Liver (tissue), 3 donors: ENCODE results near the gene NKX2-3.

Experiments used
- CTCF ChIP-seq: fragments of 150-350 bp; IDR thresholded peaks from 2 replicates; pipeline ENCODE4 v1.5.1; 2017; ENCODE audit warnings: improper control_type of control experiment, low read depth, low read length; ENCODE audit not compliant: missing input control
- EGR1 ChIP-seq, 2 donors: IDR thresholded peaks; 2 replicates each; pipeline ENCODE4 v1.6.1; 2016 to 2018; ENCODE audit warnings: antibody characterized with exemption in 2 of 2, low read depth in 2 of 2
- FOXA1 ChIP-seq: IDR thresholded peaks from 2 replicates; pipeline ENCODE4 v1.6.1; 2016; ENCODE audit warnings: antibody characterized with exemption
- FOXA2 ChIP-seq: IDR thresholded peaks from 2 replicates; pipeline ENCODE4 v1.6.1; 2016; ENCODE audit warnings: antibody characterized with exemption
- HNF4A ChIP-seq, 2 donors: conservative IDR thresholded peaks; 2 replicates each; pipeline ENCODE4 v1.6.1; 2016; ENCODE audit warnings: antibody characterized with exemption in 2 of 2, mild to moderate bottlenecking in 2 of 2
- JUND ChIP-seq, 2 donors: IDR thresholded peaks; 2 replicates each; pipeline ENCODE4 v1.6.1; 2016; ENCODE audit warnings: antibody characterized with exemption in 2 of 2
- RAD21 ChIP-seq, 2 donors: IDR thresholded peaks; 2 replicates each; pipeline ENCODE4 v1.6.1; 2016; ENCODE audit warnings: antibody characterized with exemption in 2 of 2, mild to moderate bottlenecking in 2 of 2
- REST ChIP-seq: IDR thresholded peaks from 2 replicates; pipeline ENCODE4 v1.6.1; 2016; ENCODE audit warnings: antibody characterized with exemption, mild to moderate bottlenecking
- RXRA ChIP-seq, 2 donors: IDR thresholded peaks; 2 replicates each; pipeline ENCODE4 v1.6.1; 2017 to 2018; ENCODE audit warnings: antibody characterized with exemption in 2 of 2, mild to moderate bottlenecking in 1 of 2
- ZBTB33 ChIP-seq: IDR thresholded peaks from 2 replicates; pipeline ENCODE4 v1.6.1; 2016; ENCODE audit warnings: antibody characterized with exemption
- donor health status: healthy.
- donor health status: healthy.

GRCh38 chr10:99531696-99532593, 797 bp upstream of the NKX2-3 start:
- TF ChIP-seq FOXA2 (no peak), CTCF (no peak), FOXA1 (no peak), JUND (IDR thresholded peaks at IDR 0.05) (no peak), RAD21 (IDR thresholded peaks at IDR 0.05) (no peak), ZBTB33 (no peak), REST (no peak), EGR1 (IDR thresholded peaks at IDR 0.05; ENCODE audit: low read depth in 2 of 2) (no peak), HNF4A (conservative IDR thresholded peaks at IDR 0.05) (no peak), RXRA (IDR thresholded peaks at IDR 0.05) (no peak)
